Body of pancreas (tissue), 4 donors: ENCODE data around the gene PDE4D. TPM values are rescaled to one million over a fixed set of nuclear protein-coding genes. Genes with fewer than 3 reads are reported as not detected.

ENCODE experiments used
- ATAC-seq: fragments of 150-250 bp; one replicate; pipeline ENCODE4 v1.9.1; 2016
- DNase-seq, 4 donors: peaks; one replicate each; pipeline ENCODE4 v3.0.0-alpha.2; 2019
- H3K27ac ChIP-seq, 4 donors: fragments of 200-600 bp; sonication (generic); 1 replicate in 3 of 4; 2 replicates in 1 of 4; pipeline versions ENCODE4 v1.5.1 to v1.6.1; 2016 to 2019; ENCODE audit warnings: mild to moderate bottlenecking in 1 of 4, mixed read lengths in 1 of 4, moderate library complexity in 1 of 4
- H3K27me3 ChIP-seq, 2 donors: fragments of 200-600 bp; sonication (generic); one replicate each; pipeline ENCODE4 v1.6.0; 2016; ENCODE audit warnings: mild to moderate bottlenecking in 1 of 2
- H3K36me3 ChIP-seq, 2 donors: fragments of 200-600 bp; sonication (generic); replicated peaks in 1 of 2; 2 replicates each; pipeline ENCODE4 v1.5.1; 2016; ENCODE audit warnings: low read depth in 2 of 2; ENCODE audit not compliant: insufficient read depth in 1 of 2
- H3K4me1 ChIP-seq: fragments of 200-600 bp; sonication (generic); one replicate; pipeline ENCODE4 v1.6.0; 2016
- H3K4me3 ChIP-seq, 2 donors: fragments of 200-600 bp; sonication (generic); 1 replicate in 1 of 2; 2 replicates in 1 of 2; pipeline ENCODE4 v1.5.1; 2016 to 2019
- H3K9me3 ChIP-seq, 3 donors: fragments of 200-600 bp; sonication (generic); 1 replicate in 2 of 3; 2 replicates in 1 of 3; pipeline ENCODE4 v1.5.1; 2016
- POLR2A ChIP-seq, 3 donors: fragments of 450-650 bp; IDR thresholded peaks; one replicate each; pipeline ENCODE4 v1.6.1; 2016; ENCODE audit warnings: antibody characterized with exemption in 3 of 3, mild to moderate bottlenecking in 2 of 3
- WGBS, 2 donors: methylation state at CpG; one replicate each; pipeline ENCODE4 v1.1.5; 2017; 5-methylcytosine and 5-hydroxymethylcytosine counted together
- intact Hi-C: fragments of 100-400 bp; cut with DNase I; formaldehyde crosslinking; loops from one replicate; pipeline ENCODE4 v1.15.1; 2023
- total RNA-seq, 2 donors: library from RNA; depleted of rRNA; stranded (reverse); fragments of >200 nt; gene quantifications; one replicate each; pipeline ENCODE4 v1.1.0, GENCODE V29; 2016
- TF ChIP-seq, protein P1 (sequence below), 7 experiments: fragments of 450-650 bp in 4 of 7; fragments of 200-600 bp in 3 of 7; sonication (generic) in 3 of 7; IDR thresholded peaks; one replicate each; pipeline ENCODE4 v1.5.1; 2016 to 2019; ENCODE audit warnings: antibody characterized with exemption in 7 of 7

The PDE4D gene
- total RNA-seq, 2 donors from 2014 or later = 8.6 to 9.2 TPM

DNA sequence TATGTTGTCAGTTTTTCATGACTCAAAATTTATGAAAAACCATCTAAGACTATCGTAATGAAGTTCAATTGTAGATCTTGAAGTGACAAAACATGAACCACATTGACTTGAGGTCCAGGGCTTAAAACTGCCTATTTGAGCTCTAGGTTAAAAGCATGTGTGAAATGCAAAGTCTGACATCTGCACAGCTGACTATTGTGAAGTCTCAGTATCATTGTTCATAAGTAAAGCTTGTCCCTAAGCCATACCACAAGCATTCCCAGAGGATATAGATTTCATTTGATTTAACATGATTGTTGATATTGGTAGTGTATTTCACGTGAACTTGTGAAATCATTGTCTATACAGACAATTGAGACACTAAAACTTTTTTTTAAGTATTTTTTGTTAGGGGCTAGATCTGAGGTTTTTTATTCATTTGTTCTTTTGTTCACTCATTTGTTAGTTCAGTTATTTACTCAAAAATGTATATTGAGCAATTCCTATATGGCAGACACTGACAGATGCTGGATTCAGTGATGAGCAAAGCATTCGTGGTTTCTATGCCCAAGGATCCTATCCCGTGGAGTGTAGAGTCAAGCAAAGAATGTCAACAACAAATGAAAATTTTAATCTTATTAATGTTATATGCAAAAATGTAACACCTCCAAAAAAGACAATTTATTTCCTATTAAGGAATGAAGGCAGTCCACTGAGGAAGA lies 825.4 kb downstream of the PDE4D start:
- TF ChIP-seq POLR2A (IDR thresholded peaks at IDR 0.05) = no peak
- TF ChIP-seq, protein P1, sequence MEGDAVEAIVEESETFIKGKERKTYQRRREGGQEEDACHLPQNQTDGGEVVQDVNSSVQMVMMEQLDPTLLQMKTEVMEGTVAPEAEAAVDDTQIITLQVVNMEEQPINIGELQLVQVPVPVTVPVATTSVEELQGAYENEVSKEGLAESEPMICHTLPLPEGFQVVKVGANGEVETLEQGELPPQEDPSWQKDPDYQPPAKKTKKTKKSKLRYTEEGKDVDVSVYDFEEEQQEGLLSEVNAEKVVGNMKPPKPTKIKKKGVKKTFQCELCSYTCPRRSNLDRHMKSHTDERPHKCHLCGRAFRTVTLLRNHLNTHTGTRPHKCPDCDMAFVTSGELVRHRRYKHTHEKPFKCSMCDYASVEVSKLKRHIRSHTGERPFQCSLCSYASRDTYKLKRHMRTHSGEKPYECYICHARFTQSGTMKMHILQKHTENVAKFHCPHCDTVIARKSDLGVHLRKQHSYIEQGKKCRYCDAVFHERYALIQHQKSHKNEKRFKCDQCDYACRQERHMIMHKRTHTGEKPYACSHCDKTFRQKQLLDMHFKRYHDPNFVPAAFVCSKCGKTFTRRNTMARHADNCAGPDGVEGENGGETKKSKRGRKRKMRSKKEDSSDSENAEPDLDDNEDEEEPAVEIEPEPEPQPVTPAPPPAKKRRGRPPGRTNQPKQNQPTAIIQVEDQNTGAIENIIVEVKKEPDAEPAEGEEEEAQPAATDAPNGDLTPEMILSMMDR (IDR thresholded peaks at IDR 0.05) = no peak
- Histone ChIP-seq H3K4me3 (no peak overlapping the region), H3K27me3 (no peaks in the 10 kb centered on the region), H3K36me3 (no peaks in the 10 kb centered on the region), H3K4me1 (peaks cover 9% of the 10 kb centered on the region), H3K27ac (no peak overlapping the region), H3K9me3 (no peaks in the 10 kb centered on the region)
- ATAC-seq (no peak), DNase-seq (no peak)
- WGBS, 2 donors = 87 to 90% methylated on average over 4 of the region's 4 CpGs
- intact Hi-C loops = no loop called here

DNA sequence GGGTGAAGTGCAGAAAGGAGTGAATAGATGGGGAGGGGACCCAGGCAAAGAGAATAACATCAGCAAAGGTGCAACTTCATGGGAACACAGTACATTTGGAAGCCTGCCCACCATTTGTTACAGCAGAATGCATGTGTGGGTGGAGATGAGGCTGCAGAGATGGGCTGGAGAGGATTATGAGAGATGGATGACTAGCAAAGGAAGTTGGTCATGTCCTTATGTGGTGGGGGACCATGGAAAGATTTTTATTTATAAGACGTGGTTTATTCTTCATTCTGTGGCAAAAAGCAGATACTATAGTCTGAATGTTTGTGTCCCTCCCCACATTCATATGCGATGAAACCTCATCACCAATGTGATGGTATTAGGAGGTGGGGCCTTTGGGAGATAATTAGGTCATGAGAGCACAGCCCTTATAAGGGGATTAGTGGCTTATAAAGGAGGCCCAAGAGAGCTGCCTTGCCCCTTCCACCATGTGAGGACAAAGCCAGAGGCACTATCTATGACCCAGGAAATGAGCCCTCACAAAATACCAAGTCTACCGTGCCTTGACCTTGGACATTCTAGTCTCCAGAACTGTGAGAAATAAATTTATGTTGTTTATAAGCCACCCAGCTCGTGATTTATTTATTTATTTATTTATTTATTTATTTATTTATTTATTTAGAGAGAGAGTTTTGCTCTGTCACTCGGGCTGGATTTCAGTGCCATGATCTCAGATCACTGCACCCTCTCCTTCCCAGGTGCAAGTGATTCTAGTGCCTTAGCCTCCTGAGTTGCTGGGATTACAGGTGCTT lies 827.0 kb downstream of the PDE4D start:
- Histone ChIP-seq H3K4me1 (peaks cover 14% of the 10 kb centered on the region), H3K36me3 (no peaks in the 10 kb centered on the region), H3K4me3 (no peak overlapping the region), H3K9me3 (no peaks in the 10 kb centered on the region), H3K27ac (no peak overlapping the region), H3K27me3 (no peaks in the 10 kb centered on the region)
- intact Hi-C loops = no loop called here
- WGBS, 2 donors = 70 to 86% methylated on average over 5 of the region's 5 CpGs
- DNase-seq (no peak), ATAC-seq (no peak)
- no peak for TF ChIP-seq POLR2A (IDR thresholded peaks at IDR 0.05)
- TF ChIP-seq, protein P1 (IDR thresholded peaks at IDR 0.05) = no peak

DNA sequence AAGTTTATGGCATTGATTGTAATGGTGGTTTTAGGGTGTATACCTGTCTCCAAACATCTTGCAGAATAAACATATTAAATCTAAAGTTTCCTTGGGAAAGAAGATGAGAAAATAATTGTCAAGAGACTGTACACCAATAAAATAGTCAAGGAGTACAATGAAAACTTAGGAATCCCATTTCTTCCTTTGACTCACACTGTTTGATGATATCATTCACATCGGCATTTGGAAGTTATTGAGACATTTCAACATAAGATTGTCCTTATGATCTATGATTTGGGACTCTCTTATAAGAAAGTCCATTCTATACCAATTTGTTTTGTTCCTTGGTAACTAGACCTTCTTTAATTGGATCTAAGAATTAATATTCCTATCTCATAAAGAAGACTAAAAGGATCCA lies 828.0 kb downstream of the PDE4D start:
- ATAC-seq = no peak
- 97 to 100% methylated on average over 1 of the region's 1 CpG for WGBS, 2 donors
- no peaks in the 10 kb centered on the region for H3K27me3 ChIP-seq

DNA sequence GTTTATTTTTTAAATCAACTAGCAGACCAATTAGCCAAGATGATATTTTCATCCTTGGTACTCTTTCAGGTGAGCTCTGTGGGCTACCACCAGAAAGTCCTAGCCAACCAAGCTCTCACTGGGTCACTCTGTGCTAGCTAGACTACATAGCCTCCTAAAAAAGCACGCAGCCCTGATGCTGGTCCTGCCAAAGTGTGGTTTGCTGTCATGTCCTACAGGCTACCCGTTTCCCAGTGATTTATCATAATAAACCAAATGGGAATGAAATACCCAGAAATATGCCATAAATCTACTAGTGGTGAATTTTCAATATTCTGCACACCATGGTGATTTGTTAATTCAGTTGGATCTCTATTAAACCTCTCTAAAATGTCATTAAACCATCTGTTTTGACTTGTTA lies 829.2 kb downstream of the PDE4D start:
- H3K36me3 ChIP-seq = no peaks in the 10 kb centered on the region
- H3K4me1 ChIP-seq = peaks cover 14% of the 10 kb centered on the region
- no peak overlapping the region for H3K27ac ChIP-seq
- no peak for ATAC-seq
- DNase-seq = no peak
- TF ChIP-seq POLR2A (IDR thresholded peaks at IDR 0.05) = no peak
- TF ChIP-seq, protein P1 (IDR thresholded peaks at IDR 0.05) = no peak
- no peaks in the 10 kb centered on the region for H3K27me3 ChIP-seq
- H3K9me3 ChIP-seq = no peaks in the 10 kb centered on the region
- H3K4me3 ChIP-seq = no peak overlapping the region
- intact Hi-C loops = no loop called here
- 50 to 64% methylated on average over 2 of the region's 2 CpGs for WGBS, 2 donors

More for the DNA sequence above, 828.0 kb downstream of the PDE4D start:
- intact Hi-C loops = no loop called here
- H3K36me3 ChIP-seq = no peaks in the 10 kb centered on the region
- TF ChIP-seq, protein P1 (IDR thresholded peaks at IDR 0.05) = no peak
- H3K4me1 ChIP-seq = peaks cover 14% of the 10 kb centered on the region
- no peak overlapping the region for H3K4me3 ChIP-seq
- H3K27ac ChIP-seq = no peak overlapping the region
- H3K9me3 ChIP-seq = no peaks in the 10 kb centered on the region
- no peak for DNase-seq
